Stimulated activated CD8-positive, alpha-beta memory T cell treated with anti-CD3 and anti-CD28 coated beads, Interleukin-7, amount 100 ng/mL, for 24 hours (primary cell): ENCODE data around the gene TSKS.
A peak's percentile ranks its signal among the peaks of the same experiment; 100 is the strongest.
"Not testable (repeated sequence)": the region's sequence is repeated elsewhere in the genome, so short reads cannot be mapped to it uniquely, and the experiment has no call there.

ENCODE experiments used
- DNase-seq: peaks from one replicate; pipeline ENCODE4 v3.0.0-alpha.2; 2020; ENCODE audit warnings: low read depth

Gene TSKS

DNA sequence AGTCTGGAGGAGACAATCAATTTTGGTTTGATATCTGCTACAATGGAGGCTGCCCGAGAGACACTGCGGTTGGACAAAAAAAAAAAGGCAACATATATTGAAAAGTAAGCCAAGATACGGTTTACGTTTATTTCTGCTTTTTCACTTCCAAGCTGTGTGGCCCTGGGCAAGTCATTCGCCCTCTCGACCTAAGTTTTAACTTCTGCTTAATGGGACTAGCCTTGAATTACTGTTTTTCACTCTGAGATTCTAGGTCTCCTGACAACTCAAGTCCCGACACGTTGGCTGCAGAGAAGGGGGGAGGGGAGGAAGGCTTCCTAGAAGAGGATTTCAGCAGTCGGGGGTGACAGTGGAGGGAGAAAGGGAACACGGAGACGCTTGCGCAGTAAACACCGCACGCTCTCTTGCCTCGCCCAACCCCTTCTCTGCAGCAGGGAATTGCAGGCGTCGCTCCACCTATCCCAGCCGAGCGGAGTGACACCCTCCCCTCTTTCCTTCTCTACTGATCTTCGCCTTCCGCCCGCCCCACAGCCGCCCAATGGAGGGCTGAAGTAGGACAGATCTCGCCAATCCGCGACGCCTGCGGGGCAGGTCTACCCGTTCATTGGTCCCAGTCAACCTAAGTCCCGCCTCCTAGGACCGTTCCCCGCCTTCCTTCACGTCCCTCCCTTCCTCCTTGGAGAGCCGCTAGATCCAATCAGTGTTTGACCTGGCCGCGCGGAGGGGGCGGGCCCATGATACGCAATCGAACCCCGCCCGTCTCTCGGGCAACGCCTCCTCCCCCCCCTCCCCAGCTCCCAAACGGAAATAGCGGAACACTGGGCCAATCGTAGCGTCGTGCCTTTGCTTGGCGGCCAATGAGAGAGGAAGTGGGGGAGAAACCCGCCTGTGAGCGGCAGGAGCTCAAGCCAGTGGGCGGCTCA is 3.2 kb upstream of the TSKS start:
- peak; percentile 97 for DNase-seq

- no peak for DNase-seq
These were observed 1.2 kb upstream of the TSKS start for GRCh38 chr19:49764341-49764740.

DNA sequence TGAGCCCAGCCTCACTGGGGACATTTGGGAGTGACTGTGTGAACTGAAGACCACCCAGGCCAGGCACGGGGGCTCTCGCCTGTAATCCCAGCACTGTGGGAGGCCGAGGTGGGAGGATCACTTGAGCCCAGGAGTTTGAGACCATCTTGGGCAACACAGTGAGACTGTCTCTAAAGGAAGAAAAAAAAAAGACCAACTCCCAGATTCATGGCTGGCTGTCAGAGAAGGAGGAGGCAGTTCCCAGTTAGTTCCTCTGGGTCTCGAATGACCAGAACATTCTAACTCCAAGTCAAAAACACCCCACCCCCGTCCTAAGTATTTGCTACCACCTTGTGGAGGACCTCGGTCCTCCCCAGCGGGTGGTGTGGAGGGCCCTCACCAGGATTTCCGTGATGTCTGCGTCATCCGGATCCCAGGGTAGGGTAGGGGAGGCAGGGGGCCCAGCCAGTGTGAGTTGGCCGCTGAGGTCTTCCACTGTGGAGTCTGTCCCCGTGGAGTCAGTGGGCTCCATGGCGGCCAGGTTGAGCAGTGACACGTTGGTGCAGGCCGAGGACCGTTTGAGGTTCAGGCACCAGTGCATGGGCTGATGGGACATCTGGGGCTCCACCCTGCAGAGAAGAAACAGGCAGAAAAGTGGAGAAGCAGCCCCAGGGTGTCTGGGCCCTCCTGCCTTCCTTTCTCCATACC is 1.3 kb downstream of the TSKS start:
- no peak for DNase-seq

DNA sequence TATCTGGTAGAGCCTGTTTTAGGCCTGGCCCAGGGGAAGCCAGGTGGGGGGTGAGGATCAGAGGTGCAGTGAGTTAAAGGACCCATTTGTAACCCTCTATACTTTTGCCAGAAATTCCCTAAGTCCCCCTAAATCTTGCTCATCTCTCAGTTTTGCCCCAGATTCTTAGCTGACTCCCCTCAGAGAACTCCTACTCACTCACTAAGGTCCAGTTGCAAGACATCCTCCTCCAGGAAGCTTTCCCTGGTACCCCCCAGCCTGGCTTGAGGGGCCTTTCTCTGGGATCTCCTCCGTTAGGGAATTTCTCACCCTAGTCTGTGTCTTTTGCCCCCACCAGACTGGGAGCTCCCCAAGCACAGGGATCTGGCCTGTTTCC is 1.9 kb downstream of the TSKS start:
- DNase-seq = no peak

DNA sequence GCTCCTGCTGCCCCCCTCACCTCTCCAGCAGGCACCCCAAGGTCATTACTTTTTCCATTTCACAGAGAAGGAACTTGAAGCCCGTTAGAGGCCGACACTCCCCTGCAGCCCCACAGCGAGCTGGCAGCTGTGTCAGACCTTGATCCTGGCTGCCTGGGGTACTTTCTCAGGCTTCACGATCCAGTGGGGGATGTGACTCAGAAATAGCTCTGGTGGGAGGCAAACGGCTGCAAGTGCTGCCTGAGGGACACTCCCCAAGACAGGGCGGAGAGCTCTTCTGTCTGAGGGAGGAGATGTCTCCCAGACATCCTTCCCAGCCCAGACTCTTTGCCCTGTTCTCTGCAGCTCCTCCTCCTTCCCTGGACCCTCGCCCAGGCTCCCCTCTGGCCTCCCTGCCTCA is 4.8 kb downstream of the TSKS start:
- DNase-seq = no peak

DNA sequence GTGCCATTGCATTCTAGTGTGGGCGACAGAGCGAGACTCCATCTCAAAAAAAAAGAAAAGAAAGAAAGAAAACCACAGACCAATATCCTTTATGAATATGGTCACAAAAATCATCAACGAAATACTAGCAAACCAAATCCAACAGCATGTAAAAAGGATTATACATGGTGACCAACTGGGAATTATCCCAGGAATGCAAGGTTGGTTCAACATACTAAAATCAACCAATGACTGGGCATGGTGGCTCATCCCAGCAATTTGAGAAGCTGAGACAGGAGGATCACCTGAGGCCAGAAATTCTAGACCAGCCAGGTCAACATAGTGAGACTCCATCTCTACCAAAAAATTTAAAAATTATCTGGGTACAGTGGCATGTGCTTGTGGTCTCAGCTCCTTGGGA is 7.2 kb downstream of the TSKS start:
- no peak for DNase-seq

- no peak for DNase-seq
These were observed 10.4 kb downstream of the TSKS start for GRCh38 chr19:49752701-49753100.

- no peak for DNase-seq
These were observed 13.3 kb downstream of the TSKS start for GRCh38 chr19:49749771-49750170.

- no peak for DNase-seq
These were observed 13.9 kb downstream of the TSKS start for GRCh38 chr19:49749055-49749716.

GRCh38 chr19:49746206-49746958 is 16.7 kb downstream of the TSKS start:
- DNase-seq = peak; percentile 32

- no peak for DNase-seq
These were observed 18.1 kb downstream of the TSKS start for GRCh38 chr19:49744946-49745381.

DNA sequence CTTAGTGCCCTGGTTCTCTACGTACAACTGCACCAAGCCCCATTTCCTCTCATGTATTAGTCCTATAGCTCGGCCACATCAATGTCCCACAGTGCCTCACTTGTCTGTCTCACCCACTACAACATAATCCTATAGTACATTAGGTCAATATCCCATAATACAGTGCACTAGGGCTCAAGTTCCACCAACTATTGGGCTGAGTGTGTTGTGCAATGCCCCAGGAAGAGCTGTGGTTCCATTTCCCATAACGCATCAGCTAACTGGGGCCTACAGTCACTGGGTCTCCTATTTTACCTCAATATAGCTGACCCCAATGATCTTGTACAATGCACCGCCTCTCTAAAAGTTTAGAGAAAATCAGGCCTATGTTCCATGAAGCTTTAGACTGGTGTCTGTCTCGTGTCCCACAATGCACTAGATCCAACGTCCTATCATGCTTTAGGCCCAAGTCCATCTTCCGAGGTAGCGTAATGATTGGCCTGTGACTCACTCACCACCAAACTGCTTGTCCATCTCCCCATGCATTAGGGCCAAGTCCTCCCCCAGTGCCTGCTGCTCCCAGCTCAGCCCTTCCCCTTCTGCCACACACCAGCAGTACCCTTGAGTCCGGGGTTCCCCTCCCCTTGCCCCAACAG is 21.8 kb downstream of the TSKS start:
- no peak for DNase-seq

GRCh38 chr19:49739933-49740332 is 23.2 kb downstream of the TSKS start:
- DNase-seq = no peak

DNA sequence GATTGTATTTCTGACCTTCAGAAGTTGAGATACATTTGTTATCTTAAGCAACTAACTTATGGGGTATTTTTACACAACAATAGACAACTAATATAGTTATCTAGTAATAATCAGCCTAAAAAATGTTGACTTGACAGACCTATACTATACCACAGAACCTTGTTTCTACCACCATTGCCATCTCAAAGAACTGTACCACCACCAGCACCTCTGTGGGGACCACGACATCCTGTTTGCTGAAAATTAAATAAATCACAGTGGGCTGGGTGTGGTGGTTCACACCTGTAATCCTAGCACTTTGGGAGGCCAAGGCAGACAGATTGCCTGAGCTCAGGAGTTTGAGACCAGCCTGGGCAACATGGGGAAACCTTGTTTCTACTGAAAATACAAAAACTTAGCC is 24.0 kb downstream of the TSKS start:
- no peak for DNase-seq

- DNase-seq = no peak
These were observed 24.8 kb downstream of the TSKS start for GRCh38 chr19:49738268-49738667.

DNA sequence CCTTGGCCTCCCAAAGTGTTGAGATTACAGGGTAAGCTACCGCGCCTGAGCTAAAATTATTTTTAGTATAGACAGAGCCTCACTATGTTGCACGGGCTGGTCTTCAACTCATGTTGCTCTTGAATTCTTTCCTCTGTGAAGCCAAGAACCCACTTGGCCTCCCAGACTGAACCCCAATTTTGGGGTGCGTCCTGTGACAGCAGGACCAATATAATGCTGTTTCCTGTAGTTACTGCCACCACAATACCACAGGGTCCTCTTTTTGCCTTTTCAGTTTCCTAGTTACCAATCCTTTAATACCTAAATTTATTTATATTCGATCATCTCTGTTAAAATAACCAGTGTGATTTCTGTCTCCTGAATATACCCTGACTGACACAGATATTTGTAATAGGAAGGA is 32.9 kb downstream of the TSKS start:
- DNase-seq = no peak

DNA sequence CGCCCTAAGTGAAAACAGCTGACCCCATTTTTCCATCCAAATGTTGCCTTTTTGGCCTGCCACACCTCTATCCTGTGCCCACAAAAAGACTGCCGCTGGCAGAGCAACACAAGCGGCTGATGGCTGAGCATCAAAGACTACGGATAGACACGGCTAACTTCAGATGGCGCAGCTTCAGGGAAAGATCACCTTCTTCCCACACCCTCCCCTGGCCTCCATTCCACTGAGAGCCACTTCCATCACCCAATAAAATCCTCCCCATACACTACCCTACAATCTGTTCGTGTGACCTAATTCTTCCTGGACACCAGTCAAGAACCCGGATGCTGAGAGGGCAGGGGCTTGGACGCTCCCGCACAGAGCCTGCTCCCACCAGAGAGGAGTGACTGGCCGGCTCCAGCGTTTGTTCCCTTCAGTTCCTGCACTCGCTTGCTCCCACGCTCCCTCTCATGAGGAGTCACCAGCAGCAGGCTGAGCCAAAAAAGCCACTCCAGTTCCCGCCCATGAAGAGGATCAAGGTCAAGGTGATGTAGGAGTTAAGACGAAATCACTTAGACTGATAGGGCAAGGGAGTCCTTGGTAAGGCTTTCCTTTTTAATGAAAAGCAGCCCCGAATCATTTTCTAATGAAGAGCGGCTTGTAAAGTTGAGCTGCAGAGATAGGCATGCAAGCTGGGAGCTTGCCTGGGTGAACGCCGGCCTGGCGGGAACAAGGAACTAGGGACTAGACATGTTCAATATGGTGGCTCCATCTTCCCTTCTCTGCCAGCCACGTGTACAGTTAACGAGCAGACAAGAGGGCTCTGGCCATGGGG is 35.7 kb downstream of the TSKS start:
- DNase-seq = no peak

- not testable (repeated sequence) for DNase-seq
These were observed 43.7 kb downstream of the TSKS start for GRCh38 chr19:49719420-49719819.

- no peak for DNase-seq
These were observed 44.1 kb downstream of the TSKS start for GRCh38 chr19:49718991-49719390.

- no peak for DNase-seq
These were observed 44.6 kb downstream of the TSKS start for GRCh38 chr19:49718511-49718910.

GRCh38 chr19:49716154-49716553 is 47.0 kb downstream of the TSKS start:
- DNase-seq = no peak
